Central memory CD4-positive, alpha-beta T cell (primary cell): ENCODE results near the gene SCAF4.
A peak's percentile ranks its signal among the peaks of the same experiment; 100 is the strongest.
"Not testable (repeated sequence)": the region's sequence is repeated elsewhere in the genome, so short reads cannot be mapped to it uniquely, and the experiment has no call there.

Source experiments
- DNase-seq: peaks from one replicate; pipeline ENCODE4 v3.0.0; 2022

The SCAF4 gene

GRCh38 chr21:31667639-31668038 lies 64.3 kb downstream of the SCAF4 start:
- DNase-seq: no peak

GRCh38 chr21:31667132-31667531 lies 64.8 kb downstream of the SCAF4 start:
- no peak for DNase-seq

DNA sequence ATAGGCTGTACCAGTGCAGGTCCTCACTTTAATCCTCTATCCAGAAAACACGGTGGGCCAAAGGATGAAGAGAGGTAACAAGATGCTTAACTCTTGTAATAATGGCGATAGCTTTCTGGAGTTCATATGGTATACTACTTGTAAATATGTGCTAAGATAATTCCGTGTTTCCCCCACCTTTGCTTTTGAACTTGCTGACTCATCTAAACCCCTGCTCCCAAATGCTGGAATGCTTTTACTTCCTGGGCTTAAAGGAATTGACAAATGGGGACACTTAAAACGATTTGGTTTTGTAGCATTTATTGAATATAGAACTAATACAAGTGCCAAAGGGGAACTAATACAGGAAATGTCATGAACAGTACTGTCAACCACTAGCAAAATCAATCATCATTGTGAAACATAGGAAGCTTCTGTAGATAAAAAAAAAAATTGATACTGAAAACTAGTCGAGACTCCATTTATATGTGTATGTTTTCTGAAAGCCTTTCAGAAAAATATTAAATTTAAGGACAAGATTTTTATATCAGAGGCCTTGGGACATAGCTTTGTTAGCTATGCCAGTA lies 65.4 kb downstream of the SCAF4 start:
- DNase-seq: no peak

GRCh38 chr21:31665869-31666268 lies 66.0 kb downstream of the SCAF4 start:
- not testable (repeated sequence) for DNase-seq

DNA sequence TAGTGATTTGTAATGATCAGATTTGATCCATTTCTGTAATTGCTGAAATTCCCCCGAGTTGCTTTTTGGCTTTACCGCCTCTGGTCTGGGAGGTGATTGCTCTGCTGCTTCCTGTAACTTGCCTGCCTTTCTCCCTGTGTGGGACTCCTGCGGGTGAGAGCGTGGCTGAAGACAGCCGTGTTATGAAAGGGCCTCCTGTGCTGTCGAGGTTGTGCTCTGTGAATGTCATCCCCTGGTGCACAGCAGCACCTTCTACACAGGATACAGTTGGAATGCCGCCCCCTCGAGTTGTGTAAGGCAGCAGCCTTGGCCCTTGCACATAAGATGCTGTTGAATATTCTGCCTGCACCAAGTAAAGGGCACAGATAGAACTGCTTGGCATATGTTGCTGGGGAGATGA lies 66.5 kb downstream of the SCAF4 start:
- peak; percentile 9 for DNase-seq

DNA sequence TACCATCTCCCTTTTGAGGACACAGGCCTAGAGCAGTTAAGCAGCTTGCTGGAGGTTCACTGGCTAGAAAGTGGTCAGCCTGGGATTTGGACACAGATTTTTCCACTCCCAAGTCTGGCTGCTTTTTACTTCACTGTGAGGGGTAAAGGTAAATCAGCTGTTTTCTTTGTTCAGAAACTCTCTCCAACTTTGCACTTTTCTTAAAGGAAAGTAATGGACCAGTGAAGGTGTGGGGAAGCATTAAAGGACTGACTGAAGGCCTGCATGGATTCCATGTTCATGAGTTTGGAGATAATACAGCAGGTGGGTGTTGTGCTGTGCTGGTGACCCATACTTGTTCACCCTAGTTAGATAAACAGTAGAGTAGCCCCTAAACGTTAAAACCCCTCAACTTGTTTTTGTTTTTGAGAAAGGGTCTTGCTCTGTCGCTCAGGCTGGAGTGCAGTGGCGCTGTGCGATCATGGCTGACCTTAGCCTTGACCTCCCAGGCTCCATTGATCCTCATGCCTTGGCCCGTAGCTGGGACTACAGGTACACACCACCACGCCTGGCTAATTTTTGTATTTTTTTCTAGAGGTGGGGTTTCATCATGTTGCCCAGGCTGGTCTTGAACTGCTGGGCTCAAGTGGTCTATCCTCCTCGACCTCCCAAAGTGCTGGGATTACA lies 68.2 kb downstream of the SCAF4 start:
- DNase-seq: no peak

- DNase-seq: no peak
Observed at GRCh38 chr21:31660591-31660990, 71.3 kb downstream of the SCAF4 start.

DNA sequence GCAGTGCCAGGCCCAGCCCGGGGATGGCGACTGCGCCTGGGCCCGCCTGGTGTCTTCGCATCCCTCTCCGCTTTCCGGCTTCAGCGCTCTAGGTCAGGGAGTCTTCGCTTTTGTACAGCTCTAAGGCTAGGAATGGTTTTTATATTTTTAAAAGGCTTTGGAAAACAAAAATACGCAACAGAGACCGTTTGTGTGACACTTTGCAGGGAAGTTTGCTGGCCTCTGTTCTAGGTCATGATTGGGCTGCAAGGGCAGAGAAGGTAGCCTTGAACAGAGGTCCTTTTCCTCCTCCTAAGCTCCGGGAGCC lies 71.7 kb downstream of the SCAF4 start:
- DNase-seq: peak; percentile 23

- DNase-seq: peak; percentile 95
Observed at GRCh38 chr21:31659536-31660258, 72.2 kb downstream of the SCAF4 start, which contains the start of gene SOD1. SOD1 (plus strand) TSS chr21:31659693; CDS start chr21:31659770, 77 bp downstream.

GRCh38 chr21:31659286-31659535 lies 72.7 kb downstream of the SCAF4 start:
- no peak for DNase-seq

GRCh38 chr21:31658053-31658452 lies 73.9 kb downstream of the SCAF4 start:
- no peak for DNase-seq

DNA sequence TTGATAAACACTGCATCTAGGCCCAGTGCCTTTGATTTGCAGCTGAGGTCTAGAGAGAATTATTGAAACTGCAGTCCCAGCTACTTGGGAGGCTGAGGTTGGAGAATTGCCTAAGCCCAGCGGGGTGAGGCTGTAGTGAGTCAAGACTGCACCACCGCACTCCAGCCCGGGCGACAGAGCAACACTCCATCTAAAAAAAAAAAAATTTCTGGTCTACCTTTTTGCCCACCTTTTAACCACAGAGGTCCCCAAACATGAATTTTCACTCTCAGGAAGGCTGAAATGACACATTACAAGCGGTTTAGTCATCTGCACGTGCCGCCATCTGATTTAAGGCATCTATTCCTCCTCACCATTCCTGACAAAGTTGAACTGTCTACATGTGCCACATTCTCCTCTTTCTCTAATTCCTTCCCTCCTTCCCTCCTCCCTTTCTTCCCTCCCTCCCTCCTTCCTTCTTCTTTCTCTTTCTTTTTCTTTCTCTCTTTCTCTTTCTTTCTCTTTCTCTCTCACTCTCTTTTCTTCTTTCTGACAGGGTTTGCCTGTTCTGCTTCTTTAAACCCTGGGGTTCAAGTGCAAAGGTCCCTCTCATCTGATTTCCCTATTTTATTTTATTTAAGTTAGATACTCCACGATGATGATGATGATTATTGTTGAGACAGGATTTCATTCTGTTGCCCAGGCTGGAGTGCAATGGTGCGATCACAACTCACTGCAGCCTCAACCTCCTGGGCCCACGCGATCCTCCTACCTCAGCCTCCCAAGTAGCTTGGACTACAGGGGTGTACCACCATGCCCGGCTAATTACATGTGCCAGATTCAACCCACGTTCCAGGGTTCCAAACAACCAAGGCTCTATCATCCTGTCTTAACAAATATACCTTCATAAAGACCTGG lies 75.5 kb downstream of the SCAF4 start:
- no peak for DNase-seq

DNA sequence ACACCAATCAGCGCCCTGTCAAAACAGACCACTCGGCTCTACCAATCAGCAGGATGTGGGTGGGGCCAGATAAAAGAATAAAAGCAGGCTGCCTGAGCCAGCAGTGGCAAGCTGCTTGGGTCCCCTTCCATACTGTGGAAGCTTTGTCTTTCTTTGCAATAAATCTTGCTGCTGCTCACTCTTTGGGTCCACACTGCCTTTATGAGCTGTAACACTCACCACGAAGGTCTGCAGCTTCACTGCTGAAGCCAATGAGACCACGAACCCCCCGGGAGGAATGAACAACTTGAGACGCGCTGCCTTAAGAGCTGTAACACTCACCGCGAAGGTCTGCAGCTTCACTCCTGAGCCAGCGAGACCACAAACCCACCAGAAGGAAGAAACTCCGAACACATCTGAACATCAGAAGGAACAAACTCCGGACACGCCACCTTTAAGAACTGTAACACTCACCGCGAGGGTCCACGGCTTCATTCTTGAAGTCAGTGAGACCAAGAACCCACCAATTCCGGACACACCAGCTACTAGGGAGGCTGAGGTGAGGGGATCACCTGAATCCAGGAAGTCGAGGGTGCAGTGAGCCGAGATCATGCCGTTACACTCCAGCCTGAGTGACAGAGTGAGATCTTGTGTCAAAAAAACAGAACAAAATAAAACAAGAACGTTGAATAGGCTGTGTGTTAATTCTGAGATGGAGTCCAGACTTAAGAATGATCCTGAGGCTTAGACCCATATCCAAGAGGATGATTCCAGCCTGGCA lies 76.9 kb downstream of the SCAF4 start:
- peak; percentile 12 for DNase-seq

DNA sequence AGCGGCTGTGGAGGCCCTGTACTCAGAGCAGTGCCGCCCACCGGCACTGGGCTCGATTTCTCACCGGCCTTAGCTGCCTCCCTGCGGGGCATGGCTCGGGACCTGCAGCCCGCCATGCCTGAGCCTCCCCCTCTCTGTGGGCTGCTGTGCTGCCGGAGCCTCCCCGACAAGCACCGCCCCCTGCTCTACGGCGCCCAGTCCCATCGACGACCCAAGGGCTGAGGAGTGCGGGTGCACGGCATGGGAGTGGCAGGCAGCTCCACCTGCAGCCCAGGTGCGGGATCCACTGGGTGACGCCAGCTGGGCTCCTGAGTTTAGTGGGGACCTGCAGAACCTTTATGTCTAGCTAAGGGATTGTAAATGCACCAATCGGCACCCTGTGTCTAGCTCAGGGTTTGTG lies 77.6 kb downstream of the SCAF4 start:
- DNase-seq: no peak

- not testable (repeated sequence) for DNase-seq
Observed at GRCh38 chr21:31651491-31651890, 80.4 kb downstream of the SCAF4 start.

DNA sequence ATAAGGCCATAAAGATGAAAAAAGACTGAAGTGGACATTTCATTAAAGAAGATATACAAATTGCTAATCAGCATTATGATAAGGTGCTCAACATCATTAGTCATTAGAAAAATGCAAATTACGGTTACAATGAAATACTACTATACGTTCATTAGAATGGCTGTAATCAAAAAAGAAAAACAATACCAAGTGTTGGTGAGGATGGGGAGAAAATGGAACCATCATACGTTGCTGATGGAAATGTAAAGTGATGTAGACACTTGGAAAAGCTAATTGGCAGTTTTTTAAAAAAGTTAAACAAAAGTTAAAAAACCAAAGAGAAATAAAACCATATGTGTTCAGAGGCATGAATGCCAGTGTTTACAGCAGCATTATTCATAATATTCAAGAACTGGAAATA lies 81.0 kb downstream of the SCAF4 start:
- no peak for DNase-seq

- no peak for DNase-seq
Observed at GRCh38 chr21:31647650-31648049, 84.3 kb downstream of the SCAF4 start.

DNA sequence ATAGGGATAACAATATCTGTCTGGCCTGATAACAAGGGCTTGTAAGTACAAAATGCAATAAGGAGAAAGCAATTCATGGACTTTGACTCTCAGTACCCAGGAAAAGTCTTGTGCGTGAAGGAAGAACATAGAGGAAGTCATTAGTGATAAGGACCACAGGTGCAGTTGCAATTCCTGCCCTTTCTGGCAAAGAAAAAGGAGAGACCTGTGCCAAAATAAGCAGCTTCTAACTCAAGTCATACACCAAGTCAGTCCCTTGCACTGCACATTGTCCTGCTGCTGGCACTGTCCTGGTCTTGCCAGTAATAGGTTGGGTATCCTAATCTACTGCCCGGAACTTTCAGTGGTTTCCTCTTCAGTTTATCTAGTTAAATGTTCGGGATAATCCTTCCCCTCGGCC lies 87.3 kb downstream of the SCAF4 start:
- no peak for DNase-seq

- DNase-seq: no peak
Observed at GRCh38 chr21:31641416-31641922, 90.4 kb downstream of the SCAF4 start.

DNA sequence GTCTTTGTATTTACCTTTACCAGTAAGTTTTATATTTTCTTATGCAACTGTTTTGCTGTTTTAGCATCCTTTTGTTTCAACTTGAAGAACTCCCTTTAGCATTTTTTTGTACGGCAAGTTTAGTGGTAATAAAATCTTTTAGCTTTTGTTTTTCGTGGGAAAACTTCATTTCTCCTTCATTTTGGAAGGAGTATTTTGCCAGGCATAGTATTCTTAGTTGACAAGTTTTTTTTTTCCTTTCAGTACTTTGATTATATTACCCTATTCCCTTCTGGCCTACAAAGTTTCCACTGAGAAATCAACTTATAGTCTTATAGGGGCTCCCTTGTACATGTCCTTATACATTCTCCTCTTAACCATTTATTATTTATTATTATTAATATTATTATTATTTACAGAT lies 95.0 kb downstream of the SCAF4 start:
- DNase-seq: no peak

DNA sequence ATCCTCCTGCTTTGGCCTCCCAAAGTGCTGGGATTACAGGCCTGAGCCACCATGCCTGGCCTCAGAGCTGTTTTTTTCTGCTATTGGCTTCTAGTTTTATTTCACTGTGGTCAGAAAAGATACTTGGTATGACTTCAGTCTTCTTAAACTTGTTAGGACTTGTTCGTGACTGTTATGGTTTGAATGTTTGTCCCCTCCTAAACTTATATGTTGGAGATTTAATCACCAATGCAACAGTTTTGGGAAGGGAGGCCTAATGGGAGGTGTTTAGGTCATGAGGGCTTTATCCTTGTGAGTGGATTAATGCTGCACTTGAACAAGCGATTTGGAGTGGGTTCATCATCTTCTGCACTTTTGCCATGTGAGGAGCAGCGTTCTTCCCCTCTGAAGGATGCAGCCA lies 96.9 kb downstream of the SCAF4 start:
- no peak for DNase-seq

DNA sequence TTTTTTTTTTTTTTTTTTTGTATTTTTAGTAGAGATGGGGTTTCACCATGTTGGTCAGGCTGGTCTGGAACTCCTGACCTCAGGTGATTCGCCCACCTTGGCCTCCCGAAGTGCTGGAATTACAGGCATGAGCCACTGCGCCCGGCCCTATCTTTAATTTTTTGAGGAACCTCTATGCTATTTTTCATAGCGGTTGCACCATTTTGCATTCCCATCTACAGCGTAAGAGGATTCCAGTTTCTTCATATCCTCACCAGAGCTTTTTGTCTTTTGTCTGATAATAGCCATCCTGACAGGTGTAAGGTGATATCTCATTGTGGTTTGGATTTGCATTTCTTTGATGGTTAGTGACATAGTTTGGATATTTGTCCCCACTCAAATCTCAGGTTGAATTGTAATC lies 100.0 kb downstream of the SCAF4 start:
- DNase-seq: not testable (repeated sequence)
